Sigmoid colon (tissue), 7 donors: ENCODE measurements around the gene NLGN4X. TPM values are rescaled to one million over a fixed set of nuclear protein-coding genes. Genes with fewer than 3 reads are reported as not detected.

Experiments
- DNase-seq: peaks from one replicate; pipeline ENCODE4 v3.0.0-alpha.2; 2019
- H3K27ac ChIP-seq, 4 donors: fragments of 200-600 bp; sonication (generic); one replicate each; pipeline ENCODE4 v1.5.1; 2016 to 2019; ENCODE audit warnings: mild to moderate bottlenecking in 1 of 4
- H3K27me3 ChIP-seq, 3 donors: fragments of 200-600 bp; sonication (generic); one replicate each; pipeline ENCODE4 v1.5.1; 2019; ENCODE audit warnings: mild to moderate bottlenecking in 1 of 3
- H3K36me3 ChIP-seq, 4 donors: fragments of 200-600 bp; sonication (generic); one replicate each; pipeline ENCODE4 v1.5.1; 2016 to 2019
- H3K4me1 ChIP-seq, 4 donors: fragments of 200-600 bp; sonication (generic); one replicate each; pipeline ENCODE4 v1.5.1; 2017 to 2019
- H3K4me3 ChIP-seq, 4 donors: fragments of 200-600 bp; sonication (generic); one replicate each; pipeline ENCODE4 v1.5.1; 2017 to 2019; ENCODE audit warnings: mild to moderate bottlenecking in 2 of 4, moderate library complexity in 1 of 4
- H3K9me3 ChIP-seq, 4 donors: fragments of 200-600 bp in 3 of 4; sonication (generic) in 3 of 4; one replicate each; pipeline versions ENCODE4 v1.5.1 to v1.6.1; 2013 to 2019
- EP300 ChIP-seq, 4 donors: sonication (generic); formaldehyde crosslinking; IDR thresholded peaks; one replicate each; pipeline ENCODE4 v1.6.1; 2017; ENCODE audit warnings: antibody characterized with exemption in 4 of 4
- POLR2A ChIP-seq, 2 donors: fragments of 450-650 bp; IDR thresholded peaks; one replicate each; pipeline ENCODE4 v1.6.1; 2016; ENCODE audit warnings: antibody characterized with exemption in 2 of 2, mild to moderate bottlenecking in 2 of 2, moderate library complexity in 2 of 2
- POLR2AphosphoS5 ChIP-seq, 4 donors: sonication (generic); formaldehyde crosslinking; IDR thresholded peaks; one replicate each; pipeline ENCODE4 v1.6.1; 2017; ENCODE audit warnings: antibody characterized with exemption in 4 of 4
- WGBS, 2 donors: extraction: QIAGEN DNeasy Blood & Tissue Kit; methylation state at CpG; one replicate each; pipeline ENCODE4 v1.1.7; 2013; 5-methylcytosine and 5-hydroxymethylcytosine counted together
- intact Hi-C: fragments of 100-400 bp; cut with DNase I; formaldehyde crosslinking; loops from one replicate; pipeline ENCODE4 v1.15.1; 2023
- polyA plus RNA-seq, 3 donors: library from polyadenylated mRNA; stranded (reverse); fragments of 200-250 nt; gene quantifications; one replicate each; pipeline ENCODE4 v1.2.3, GENCODE V29; 2013
- total RNA-seq, 4 donors: library from RNA; depleted of rRNA; stranded (reverse); fragments of >200 nt; gene quantifications; one replicate each; pipeline ENCODE4 v1.1.0, GENCODE V29; 2016
- TF ChIP-seq, protein P1 (sequence below), 4 experiments: fragments of 450-650 bp in 3 of 4; fragments of 200-600 bp in 1 of 4; IDR thresholded peaks; one replicate each; pipeline ENCODE4 v1.5.1; 2016 to 2019; ENCODE audit warnings: antibody characterized with exemption in 4 of 4, mild to moderate bottlenecking in 3 of 4, moderate library complexity in 2 of 4
- donor health status: healthy with polysubstance abuse.
- donor health status: Bipolar disorder and iron deficiency.
- donor health status: healthy.

The NLGN4X gene
- total and polyA plus RNA-seq, 7 donors, result under 0.01 to 6.4 (median 4.0) TPM; not detected in 1

DNA sequence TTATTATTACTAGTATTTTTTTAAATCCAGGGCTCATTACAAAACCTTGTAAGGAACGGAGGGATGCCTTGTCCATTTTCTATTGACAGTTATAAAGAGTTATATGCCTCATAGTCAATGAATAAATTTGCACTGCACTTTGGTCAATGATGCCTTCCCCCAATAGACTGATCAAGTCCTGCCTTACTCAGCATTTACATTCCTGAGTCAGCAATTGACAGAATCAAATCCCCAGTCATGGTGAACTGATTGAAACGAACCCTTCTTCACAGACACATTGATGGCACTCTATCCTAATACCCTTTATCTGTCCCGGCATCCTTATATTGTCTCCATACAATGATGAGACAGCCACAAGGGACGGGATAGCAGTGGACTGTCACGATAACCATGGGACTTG, 213.2 kb downstream of the NLGN4X start:
- no peaks in the 10 kb centered on the region for H3K4me1 ChIP-seq
- no peak for DNase-seq
- no peaks in the 10 kb centered on the region for H3K36me3 ChIP-seq
- WGBS, 2 donors, result 78 to 80% methylated on average over 5 of the region's 5 CpGs
- no peaks in the 10 kb centered on the region for H3K9me3 ChIP-seq
- TF ChIP-seq POLR2AphosphoS5 (IDR thresholded peaks at IDR 0.05), result no peak
- no peak for TF ChIP-seq POLR2A (IDR thresholded peaks at IDR 0.05)
- TF ChIP-seq, protein P1, sequence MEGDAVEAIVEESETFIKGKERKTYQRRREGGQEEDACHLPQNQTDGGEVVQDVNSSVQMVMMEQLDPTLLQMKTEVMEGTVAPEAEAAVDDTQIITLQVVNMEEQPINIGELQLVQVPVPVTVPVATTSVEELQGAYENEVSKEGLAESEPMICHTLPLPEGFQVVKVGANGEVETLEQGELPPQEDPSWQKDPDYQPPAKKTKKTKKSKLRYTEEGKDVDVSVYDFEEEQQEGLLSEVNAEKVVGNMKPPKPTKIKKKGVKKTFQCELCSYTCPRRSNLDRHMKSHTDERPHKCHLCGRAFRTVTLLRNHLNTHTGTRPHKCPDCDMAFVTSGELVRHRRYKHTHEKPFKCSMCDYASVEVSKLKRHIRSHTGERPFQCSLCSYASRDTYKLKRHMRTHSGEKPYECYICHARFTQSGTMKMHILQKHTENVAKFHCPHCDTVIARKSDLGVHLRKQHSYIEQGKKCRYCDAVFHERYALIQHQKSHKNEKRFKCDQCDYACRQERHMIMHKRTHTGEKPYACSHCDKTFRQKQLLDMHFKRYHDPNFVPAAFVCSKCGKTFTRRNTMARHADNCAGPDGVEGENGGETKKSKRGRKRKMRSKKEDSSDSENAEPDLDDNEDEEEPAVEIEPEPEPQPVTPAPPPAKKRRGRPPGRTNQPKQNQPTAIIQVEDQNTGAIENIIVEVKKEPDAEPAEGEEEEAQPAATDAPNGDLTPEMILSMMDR (IDR thresholded peaks at IDR 0.05), result no peak
- TF ChIP-seq EP300 (IDR thresholded peaks at IDR 0.05), result no peak
- H3K27me3 ChIP-seq, result no peaks in the 10 kb centered on the region
- intact Hi-C loops, result no loop called here
- no peak overlapping the region for H3K4me3 ChIP-seq
- H3K27ac ChIP-seq, result no peak overlapping the region

DNA sequence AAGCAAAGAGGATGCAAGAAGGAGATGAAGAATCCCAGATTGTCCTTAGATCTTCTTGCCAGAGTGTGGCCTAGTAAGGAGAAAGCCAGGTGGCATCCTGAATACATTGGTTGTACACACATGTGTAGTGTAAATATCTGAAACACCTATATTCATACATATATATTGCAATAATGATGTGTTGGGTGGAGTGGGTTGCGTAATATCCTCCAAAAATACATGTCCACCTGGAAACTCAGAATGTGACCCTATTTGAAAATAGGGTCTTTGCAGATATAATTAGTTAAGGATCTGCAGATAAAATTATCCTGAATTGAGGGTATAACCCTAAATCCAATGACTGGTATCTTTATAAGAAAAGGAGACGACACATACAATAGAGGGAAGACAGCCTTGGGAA, 216.3 kb downstream of the NLGN4X start:
- Histone ChIP-seq H3K27ac (no peak overlapping the region), H3K9me3 (no peaks in the 10 kb centered on the region), H3K4me3 (no peak overlapping the region), H3K4me1 (no peaks in the 10 kb centered on the region), H3K36me3 (no peaks in the 10 kb centered on the region), H3K27me3 (no peaks in the 10 kb centered on the region)
- TF ChIP-seq EP300 (IDR thresholded peaks at IDR 0.05) (no peak), POLR2AphosphoS5 (IDR thresholded peaks at IDR 0.05) (no peak), POLR2A (IDR thresholded peaks at IDR 0.05) (no peak)
- TF ChIP-seq, protein P1 (IDR thresholded peaks at IDR 0.05), result no peak
- WGBS, 2 donors, result 88 to 95% methylated on average over 2 of the region's 2 CpGs
- intact Hi-C loops, result no loop called here
- no peak for DNase-seq

DNA sequence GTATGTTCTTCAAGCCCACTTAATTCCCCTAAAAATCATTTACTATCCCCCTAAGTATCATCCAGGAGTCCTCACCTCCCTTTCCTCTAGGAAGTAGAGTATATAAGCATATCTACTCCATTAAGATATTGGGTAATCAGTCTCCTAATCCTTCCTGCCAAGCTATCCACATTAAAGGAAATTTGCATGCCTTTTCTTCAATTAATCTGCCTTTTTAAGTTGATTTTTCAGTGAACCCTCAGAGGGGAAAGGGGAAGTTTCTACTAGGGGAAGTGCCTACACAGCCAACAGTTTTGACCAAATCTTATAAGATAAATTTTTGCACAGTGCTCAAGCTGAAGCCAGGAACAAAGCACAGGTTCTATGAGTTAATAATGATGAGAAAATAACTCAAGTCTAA, 222.8 kb downstream of the NLGN4X start:
- H3K4me1 ChIP-seq, result no peaks in the 10 kb centered on the region
- no peak overlapping the region for H3K4me3 ChIP-seq
- DNase-seq, result no peak
- H3K9me3 ChIP-seq, result no peaks in the 10 kb centered on the region
- intact Hi-C loops, result no loop called here
- H3K27me3 ChIP-seq, result no peaks in the 10 kb centered on the region
- TF ChIP-seq EP300 (IDR thresholded peaks at IDR 0.05) (no peak), POLR2A (IDR thresholded peaks at IDR 0.05) (no peak), POLR2AphosphoS5 (IDR thresholded peaks at IDR 0.05) (no peak)
- TF ChIP-seq, protein P1 (IDR thresholded peaks at IDR 0.05), result no peak
- H3K27ac ChIP-seq, result no peak overlapping the region
- H3K36me3 ChIP-seq, result no peaks in the 10 kb centered on the region

GRCh38 chrX:6004529-6004928, 224.1 kb downstream of the NLGN4X start:
- WGBS, 2 donors, result 67 to 70% methylated on average over 4 of the region's 4 CpGs
- no peak overlapping the region for H3K4me3 ChIP-seq
- intact Hi-C loops, result no loop called here
- H3K36me3 ChIP-seq, result no peaks in the 10 kb centered on the region
- no peaks in the 10 kb centered on the region for H3K4me1 ChIP-seq
- DNase-seq, result no peak
- H3K27ac ChIP-seq, result no peak overlapping the region
- H3K27me3 ChIP-seq, result no peaks in the 10 kb centered on the region
- H3K9me3 ChIP-seq, result no peaks in the 10 kb centered on the region
- TF ChIP-seq POLR2AphosphoS5 (IDR thresholded peaks at IDR 0.05) (no peak), EP300 (IDR thresholded peaks at IDR 0.05) (no peak), POLR2A (IDR thresholded peaks at IDR 0.05) (no peak)
- TF ChIP-seq, protein P1 (IDR thresholded peaks at IDR 0.05), result no peak

- Histone ChIP-seq H3K4me1 (no peaks in the 10 kb centered on the region), H3K36me3 (no peaks in the 10 kb centered on the region), H3K27me3 (no peaks in the 10 kb centered on the region), H3K4me3 (no peak overlapping the region), H3K27ac (no peak overlapping the region), H3K9me3 (no peaks in the 10 kb centered on the region)
- no peak for DNase-seq
- intact Hi-C loops, result no loop called here
- no peak for TF ChIP-seq POLR2A (IDR thresholded peaks at IDR 0.05)
- 55 to 64% methylated on average over 5 of the region's 5 CpGs for WGBS, 2 donors
Observed at GRCh38 chrX:6002056-6002455, 226.6 kb downstream of the NLGN4X start.
